Lung (tissue), 12 donors: ENCODE measurements around the gene AFAP1. TPM values are rescaled to one million over a fixed set of nuclear protein-coding genes. Genes with fewer than 3 reads are reported as not detected.

ENCODE experiments used
- ATAC-seq: fragments of 200-7000 bp; cut with Tn5 transposase; one replicate; pipeline ENCODE4 v1.9.1; 2020; ENCODE audit warnings: moderate number of reproducible peaks; ENCODE audit not compliant: insufficient read depth, low FRiP score
- DNase-seq, 3 donors: peaks; one replicate each; pipeline ENCODE4 v3.0.0-alpha.2; 2013 to 2017
- H3K27ac ChIP-seq, 2 donors: one replicate each; pipeline ENCODE4 v1.5.1; 2013; ENCODE audit warnings: mild to moderate bottlenecking in 2 of 2, moderate library complexity in 2 of 2, control low read depth in 1 of 2, inconsistent platforms in 1 of 2, low read depth in 1 of 2, low read length in 1 of 2
- H3K27me3 ChIP-seq, 3 donors: one replicate each; pipeline ENCODE4 v1.5.1; 2013; ENCODE audit warnings: low read length in 2 of 3; ENCODE audit not compliant: control insufficient read depth in 3 of 3, insufficient read depth in 3 of 3
- H3K36me3 ChIP-seq, 4 donors: one replicate each; pipeline ENCODE4 v1.5.1; 2013; ENCODE audit warnings: low read length in 4 of 4, mild to moderate bottlenecking in 1 of 4, moderate library complexity in 1 of 4; ENCODE audit not compliant: control insufficient read depth in 4 of 4, insufficient read depth in 4 of 4
- H3K4me1 ChIP-seq, 5 donors: one replicate each; pipeline ENCODE4 v1.5.1; 2013; ENCODE audit warnings: low read length in 5 of 5, mild to moderate bottlenecking in 2 of 5, moderate library complexity in 1 of 5; ENCODE audit not compliant: control insufficient read depth in 5 of 5, insufficient read depth in 5 of 5
- H3K4me3 ChIP-seq: one replicate; pipeline ENCODE4 v1.5.1; 2013; ENCODE audit warnings: mild to moderate bottlenecking, control low read depth, moderate library complexity
- H3K9ac ChIP-seq, 2 donors: one replicate each; pipeline ENCODE4 v1.5.1; 2013; ENCODE audit warnings: low read length in 2 of 2, control low read depth in 1 of 2; ENCODE audit not compliant: insufficient read depth in 1 of 2
- H3K9me3 ChIP-seq, 4 donors: one replicate each; pipeline ENCODE4 v1.5.1; 2013; ENCODE audit warnings: low read length in 3 of 4, mild to moderate bottlenecking in 1 of 4, moderate library complexity in 1 of 4; ENCODE audit not compliant: control insufficient read depth in 4 of 4, insufficient read depth in 3 of 4
- CTCF ChIP-seq: IDR thresholded peaks from 2 replicates; pipeline ENCODE4 v1.5.1; 2012; ENCODE audit warnings: mild to moderate bottlenecking; ENCODE audit errors: control extremely low read depth, extremely low read depth
- WGBS, 2 donors: extraction: QIAGEN DNeasy Blood & Tissue Kit; methylation state at CpG; one replicate each; pipeline ENCODE4 v1.1.7; 2013; 5-methylcytosine and 5-hydroxymethylcytosine counted together
- polyA plus RNA-seq, 2 donors: library from polyadenylated mRNA; stranded (reverse); fragments of 200-250 nt; gene quantifications; one replicate each; pipeline ENCODE4 v1.2.1, GENCODE V29; 2013
- total RNA-seq, 2 donors: library from RNA; depleted of rRNA in 1 of 2; stranded (reverse); fragments of >200 nt in 1 of 2; gene quantifications; one replicate each; pipeline ENCODE4 v1.2.1, GENCODE V29; 2014 to 2021
- donor health status: control.
- donor health status: control.
- donor health status: Bipolar disorder and iron deficiency.
- donor health status: healthy.
- donor health status: DM: yes; HTN: yes; CAD: no.

The AFAP1 gene
- total and polyA plus RNA-seq, 4 donors = 5.3 to 34.1 (median 12.3) TPM

GRCh38 chr4:7867701-7868435, 71.8 kb downstream of the AFAP1 start:
- TF ChIP-seq CTCF = no peak
- no peak overlapping the region for H3K9ac ChIP-seq
- H3K4me3 ChIP-seq = no peak overlapping the region
- no peak overlapping the region for H3K27ac ChIP-seq
- no peaks in the 10 kb centered on the region for H3K27me3 ChIP-seq
- ATAC-seq (no peak), DNase-seq (no peak)
- H3K36me3 ChIP-seq = peaks cover 0 to 17% (median 13%) of the 10 kb centered on the region in 4 donors
- H3K4me1 ChIP-seq = peaks cover 3 to 20% (median 6%) of the 10 kb centered on the region in 5 donors
- H3K9me3 ChIP-seq = peaks cover 0 to 2% (median under 1%) of the 10 kb centered on the region in 4 donors
- WGBS, 2 donors = 84 to 87% methylated on average over 8 of the region's 8 CpGs

- peaks cover 0 to 17% (median 13%) of the 10 kb centered on the region in 4 donors for H3K36me3 ChIP-seq
- H3K27ac ChIP-seq = no peak overlapping the region
- no peak overlapping the region for H3K9ac ChIP-seq
- no peak for ATAC-seq
- peaks cover 0 to 2% (median under 1%) of the 10 kb centered on the region in 4 donors for H3K9me3 ChIP-seq
- TF ChIP-seq CTCF = no peak
- H3K4me3 ChIP-seq = no peak overlapping the region
- WGBS, 2 donors = 90 to 96% methylated on average over 7 of the region's 7 CpGs
- peaks cover 2 to 21% (median 6%) of the 10 kb centered on the region in 5 donors for H3K4me1 ChIP-seq
- DNase-seq = no peak
- H3K27me3 ChIP-seq = no peaks in the 10 kb centered on the region
Measured at GRCh38 chr4:7867191-7867590, 72.5 kb downstream of the AFAP1 start.

GRCh38 chr4:7865533-7865932, 74.1 kb downstream of the AFAP1 start:
- DNase-seq (no peak), ATAC-seq (no peak)
- Histone ChIP-seq H3K4me1 (peaks cover 0 to 28% (median 10%) of the 10 kb centered on the region in 5 donors), H3K9me3 (peaks cover 0 to 2% (median under 1%) of the 10 kb centered on the region in 4 donors), H3K27ac (no peak overlapping the region), H3K27me3 (no peaks in the 10 kb centered on the region), H3K36me3 (peaks cover 0 to 17% (median 9%) of the 10 kb centered on the region in 4 donors), H3K9ac (no peak overlapping the region), H3K4me3 (no peak overlapping the region)
- 93 to 94% methylated on average over 5 of the region's 5 CpGs for WGBS, 2 donors
- no peak for TF ChIP-seq CTCF
